Mammary epithelial cell (primary cell): ENCODE results near the gene DOC2A.

ENCODE experiments used
- EZH2 ChIP-seq: IDR thresholded peaks from 2 replicates; pipeline ENCODE4 v1.6.1; 2012; ENCODE audit warnings: low read length, inconsistent platforms, borderline replicate concordance
- TF ChIP-seq, protein P1 (sequence below), 2 donors: IDR thresholded peaks in 1 of 2; conservative IDR thresholded peaks in 1 of 2; 2 replicates each; pipeline ENCODE4 v1.5.1; 2011 to 2012; ENCODE audit warnings: inconsistent platforms in 2 of 2, low read length in 2 of 2, mild to moderate bottlenecking in 2 of 2, control low read depth in 1 of 2, low read depth in 1 of 2; ENCODE audit not compliant: insufficient read depth in 1 of 2; ENCODE audit errors: extremely low read depth in 1 of 2

DNA sequence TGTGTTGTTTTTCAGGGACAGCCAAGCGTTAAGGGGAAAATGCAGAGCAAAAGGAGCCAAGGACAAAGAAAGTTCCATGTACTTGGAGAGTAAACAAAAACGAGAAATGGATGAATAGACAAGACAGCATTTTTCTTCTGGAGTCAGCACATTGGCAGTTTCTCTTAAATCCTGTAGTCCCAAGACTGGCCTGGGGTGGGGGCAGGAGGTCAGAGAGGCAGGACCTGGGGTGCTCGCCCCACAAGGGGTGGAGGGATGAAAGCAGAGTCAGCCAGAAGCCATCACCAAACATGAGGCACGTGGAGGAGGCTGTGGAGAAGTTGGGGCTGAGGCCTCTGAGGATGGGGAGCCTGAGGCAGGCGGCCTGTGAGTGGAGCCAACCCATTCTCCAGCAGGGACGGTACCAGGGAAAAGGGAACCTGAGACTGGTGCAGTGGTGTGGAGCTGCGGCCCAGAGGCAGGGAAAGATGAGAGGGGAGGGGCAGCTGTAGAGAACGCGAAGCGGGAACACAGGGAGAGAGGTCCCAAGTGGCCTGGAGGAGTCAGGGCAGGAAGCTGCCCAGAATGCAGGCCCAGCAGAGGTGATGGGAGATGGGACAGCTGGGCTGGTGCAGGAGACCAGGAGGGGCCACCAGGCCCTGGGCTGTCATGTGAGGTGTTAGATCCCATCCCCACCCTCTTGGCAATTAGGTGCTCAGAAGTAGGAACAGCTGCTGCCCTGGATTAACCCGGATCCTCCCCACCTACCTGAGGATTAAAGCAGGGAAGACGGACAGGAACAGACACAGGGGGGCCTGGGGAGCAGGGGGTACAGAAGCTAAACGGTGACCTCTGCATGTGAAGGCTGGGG lies 17.0 kb upstream of the DOC2A start:
- TF ChIP-seq, protein P1, sequence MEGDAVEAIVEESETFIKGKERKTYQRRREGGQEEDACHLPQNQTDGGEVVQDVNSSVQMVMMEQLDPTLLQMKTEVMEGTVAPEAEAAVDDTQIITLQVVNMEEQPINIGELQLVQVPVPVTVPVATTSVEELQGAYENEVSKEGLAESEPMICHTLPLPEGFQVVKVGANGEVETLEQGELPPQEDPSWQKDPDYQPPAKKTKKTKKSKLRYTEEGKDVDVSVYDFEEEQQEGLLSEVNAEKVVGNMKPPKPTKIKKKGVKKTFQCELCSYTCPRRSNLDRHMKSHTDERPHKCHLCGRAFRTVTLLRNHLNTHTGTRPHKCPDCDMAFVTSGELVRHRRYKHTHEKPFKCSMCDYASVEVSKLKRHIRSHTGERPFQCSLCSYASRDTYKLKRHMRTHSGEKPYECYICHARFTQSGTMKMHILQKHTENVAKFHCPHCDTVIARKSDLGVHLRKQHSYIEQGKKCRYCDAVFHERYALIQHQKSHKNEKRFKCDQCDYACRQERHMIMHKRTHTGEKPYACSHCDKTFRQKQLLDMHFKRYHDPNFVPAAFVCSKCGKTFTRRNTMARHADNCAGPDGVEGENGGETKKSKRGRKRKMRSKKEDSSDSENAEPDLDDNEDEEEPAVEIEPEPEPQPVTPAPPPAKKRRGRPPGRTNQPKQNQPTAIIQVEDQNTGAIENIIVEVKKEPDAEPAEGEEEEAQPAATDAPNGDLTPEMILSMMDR (conservative IDR thresholded peaks at IDR 0.05 in 1 of 2, IDR thresholded peaks at IDR 0.05 in 1 of 2; ENCODE audit: extremely low read depth in 1 of 2, insufficient read depth in 1 of 2, low read depth in 1 of 2, low read length in 2 of 2): no peak
- TF ChIP-seq EZH2: no peak
